Measurements from ENCODE around the gene NRARP. TPM values are rescaled to one million over a fixed set of nuclear protein-coding genes. Genes with fewer than 3 reads are reported as not detected.
"Not testable (repeated sequence)": the region's sequence is repeated elsewhere in the genome, so short reads cannot be mapped to it uniquely, and the experiment has no call there.

The NRARP gene
- total RNA-seq, 2 donors from 2014 or later: 5.6 to 13.3 TPM

GRCh38 chr9:137265496-137266161, 36.4 kb downstream of the NRARP start:
- H3K36me3 ChIP-seq: peaks cover 37% of the 10 kb centered on the region
- peaks cover 0 to 24% of the 10 kb centered on the region in 2 donors for H3K4me1 ChIP-seq
- no peak overlapping the region for H3K27ac ChIP-seq
- no peaks in the 10 kb centered on the region for H3K27me3 ChIP-seq
- no peak for TF ChIP-seq CTCF (IDR thresholded peaks at IDR 0.05)
- H3K9me3 ChIP-seq: no peaks in the 10 kb centered on the region
- no peak for DNase-seq (ENCODE audit: low spot score)
- no peak overlapping the region for H3K4me3 ChIP-seq

GRCh38 chr9:137264067-137264466, 38.0 kb downstream of the NRARP start:
- no peak for DNase-seq (ENCODE audit: low spot score)
- H3K36me3 ChIP-seq: peaks cover 37% of the 10 kb centered on the region

GRCh38 chr9:137263506-137263905, 38.6 kb downstream of the NRARP start:
- peaks cover 0 to 7% of the 10 kb centered on the region in 2 donors for H3K4me1 ChIP-seq
- no peaks in the 10 kb centered on the region for H3K9me3 ChIP-seq
- DNase-seq (ENCODE audit: low spot score): no peak
- H3K4me3 ChIP-seq: no peak overlapping the region
- no peaks in the 10 kb centered on the region for H3K27me3 ChIP-seq
- H3K27ac ChIP-seq: no peak overlapping the region
- H3K36me3 ChIP-seq: peaks cover 37% of the 10 kb centered on the region
- TF ChIP-seq CTCF (IDR thresholded peaks at IDR 0.05): no peak

More at GRCh38 chr9:137264067-137264466, 38.0 kb downstream of the NRARP start:
- Histone ChIP-seq H3K27me3 (no peaks in the 10 kb centered on the region), H3K4me3 (no peak overlapping the region), H3K27ac (no peak overlapping the region), H3K9me3 (no peaks in the 10 kb centered on the region), H3K4me1 (peaks cover 0 to 13% of the 10 kb centered on the region in 2 donors)
- no peak for TF ChIP-seq CTCF (IDR thresholded peaks at IDR 0.05)

GRCh38 chr9:137262909-137263285, 39.2 kb downstream of the NRARP start:
- TF ChIP-seq CTCF (IDR thresholded peaks at IDR 0.05): no peak
- H3K27me3 ChIP-seq: no peaks in the 10 kb centered on the region
- no peak overlapping the region for H3K27ac ChIP-seq
- peaks cover 0 to 1% of the 10 kb centered on the region in 2 donors for H3K4me1 ChIP-seq
- H3K36me3 ChIP-seq: peaks cover 37% of the 10 kb centered on the region
- no peak overlapping the region for H3K4me3 ChIP-seq
- DNase-seq (ENCODE audit: low spot score): no peak
- no peaks in the 10 kb centered on the region for H3K9me3 ChIP-seq

- not testable (repeated sequence) for H3K4me1 ChIP-seq; H3K4me3 ChIP-seq; H3K27ac ChIP-seq; H3K9me3 ChIP-seq; H3K27me3 ChIP-seq; DNase-seq (ENCODE audit: low spot score)
- H3K36me3 ChIP-seq: peaks cover 34% of the 10 kb centered on the region
- TF ChIP-seq CTCF (IDR thresholded peaks at IDR 0.05): peak; percentile 17 to 65
Observed at GRCh38 chr9:137262173-137262908, 39.7 kb downstream of the NRARP start.
